Measurements from ENCODE around the gene PAK5. TPM values are rescaled to one million over a fixed set of nuclear protein-coding genes. Genes with fewer than 3 reads are reported as not detected.

PAK5 gene
- total and polyA plus RNA-seq, 7 experiments from 2014 or later: not detected

- H3K27me3 Mint-ChIP-seq: peaks cover 59 to 74% (median 71%) of the 10 kb centered on the region in 5 donors
- CTCF ChIA-PET: no interaction called here
These were observed 321.3 kb downstream of the PAK5 start for GRCh38 chr20:9517297-9518162.

GRCh38 chr20:9516234-9516871 is 322.5 kb downstream of the PAK5 start:
- H3K27ac ChIP-seq (ENCODE audit: low read depth, low read length): no peak overlapping the region
- Mint-ChIP-seq H3K27ac (no peak overlapping the region), H3K4me1 (peaks cover 0 to 6% (median 0%) of the 10 kb centered on the region in 7 donors), H3K27me3 (peaks cover 68 to 81% (median 71%) of the 10 kb centered on the region in 5 donors), H3K36me3 (no peaks in the 10 kb centered on the region), H3K4me3 (no peak overlapping the region), H3K9me3 (peaks cover 0 to 14% (median 1%) of the 10 kb centered on the region in 11 donors)
- ChIA-PET CTCF (no interaction called here), POLR2A (no interaction called here)
- ATAC-seq (no peak), DNase-seq (no peak)
- H3K4me1 ChIP-seq (ENCODE audit: control insufficient read depth in 2 of 2, insufficient read depth in 2 of 2, low read length in 2 of 2): no peaks in the 10 kb centered on the region
- no peaks in the 10 kb centered on the region for H3K27me3 ChIP-seq (ENCODE audit: control insufficient read depth in 2 of 2, insufficient read depth in 2 of 2, low read length in 2 of 2)
- H3K9me3 ChIP-seq (ENCODE audit: control insufficient read depth in 2 of 3, low read length in 3 of 3): no peaks in the 10 kb centered on the region
- H3K36me3 ChIP-seq (ENCODE audit: control insufficient read depth in 2 of 3, insufficient read depth in 3 of 3, low read length in 3 of 3): no peaks in the 10 kb centered on the region
- intact Hi-C loops (cut with micrococcal nuclease): no loop called here
- H3K4me3 ChIP-seq (ENCODE audit: low read length): no peak overlapping the region

More at GRCh38 chr20:9517297-9518162, 321.3 kb downstream of the PAK5 start:
- H3K4me1 ChIP-seq (ENCODE audit: control insufficient read depth in 2 of 2, insufficient read depth in 2 of 2, low read length in 2 of 2): no peaks in the 10 kb centered on the region
- no peak overlapping the region for H3K27ac ChIP-seq (ENCODE audit: low read depth, low read length)
- H3K27me3 ChIP-seq (ENCODE audit: control insufficient read depth in 2 of 2, insufficient read depth in 2 of 2, low read length in 2 of 2): no peaks in the 10 kb centered on the region
- H3K4me3 ChIP-seq (ENCODE audit: low read length): no peak overlapping the region
- peaks cover 0 to 15% (median 1%) of the 10 kb centered on the region in 11 donors for H3K9me3 Mint-ChIP-seq
- H3K36me3 ChIP-seq (ENCODE audit: control insufficient read depth in 2 of 3, insufficient read depth in 3 of 3, low read length in 3 of 3): no peaks in the 10 kb centered on the region
- H3K4me1 Mint-ChIP-seq: peaks cover 0 to 6% (median 0%) of the 10 kb centered on the region in 7 donors
- no peak overlapping the region for H3K4me3 Mint-ChIP-seq
- no peak for ATAC-seq
- no peak overlapping the region for H3K27ac Mint-ChIP-seq
- no peaks in the 10 kb centered on the region for H3K9me3 ChIP-seq (ENCODE audit: control insufficient read depth in 2 of 3, low read length in 3 of 3)
- intact Hi-C loops (cut with micrococcal nuclease): no loop called here
- no peak for DNase-seq
- POLR2A ChIA-PET: no interaction called here
- H3K36me3 Mint-ChIP-seq: no peaks in the 10 kb centered on the region

GRCh38 chr20:9515741-9516233 is 323.1 kb downstream of the PAK5 start:
- Histone ChIP-seq H3K4me1 (ENCODE audit: control insufficient read depth in 2 of 2, insufficient read depth in 2 of 2, low read length in 2 of 2) (no peaks in the 10 kb centered on the region), H3K27me3 (ENCODE audit: control insufficient read depth in 2 of 2, insufficient read depth in 2 of 2, low read length in 2 of 2) (no peaks in the 10 kb centered on the region), H3K36me3 (ENCODE audit: control insufficient read depth in 2 of 3, insufficient read depth in 3 of 3, low read length in 3 of 3) (no peaks in the 10 kb centered on the region), H3K9me3 (ENCODE audit: control insufficient read depth in 2 of 3, low read length in 3 of 3) (no peaks in the 10 kb centered on the region), H3K4me3 (ENCODE audit: low read length) (no peak overlapping the region), H3K27ac (ENCODE audit: low read depth, low read length) (no peak overlapping the region)
- no peak overlapping the region for H3K27ac Mint-ChIP-seq
- POLR2A ChIA-PET: no interaction called here
- H3K4me3 Mint-ChIP-seq: no peak overlapping the region
- DNase-seq (no peak), ATAC-seq (no peak)
- CTCF ChIA-PET: no interaction called here
- peaks cover 0 to 11% (median 1%) of the 10 kb centered on the region in 11 donors for H3K9me3 Mint-ChIP-seq
- intact Hi-C loops (cut with micrococcal nuclease): no loop called here
- H3K36me3 Mint-ChIP-seq: no peaks in the 10 kb centered on the region
- H3K27me3 Mint-ChIP-seq: peaks cover 68 to 79% (median 72%) of the 10 kb centered on the region in 5 donors
- H3K4me1 Mint-ChIP-seq: peaks cover 0 to 6% (median 0%) of the 10 kb centered on the region in 7 donors

GRCh38 chr20:9515214-9515585 is 323.7 kb downstream of the PAK5 start:
- Histone ChIP-seq H3K4me3 (ENCODE audit: low read length) (no peak overlapping the region), H3K36me3 (ENCODE audit: control insufficient read depth in 2 of 3, insufficient read depth in 3 of 3, low read length in 3 of 3) (no peaks in the 10 kb centered on the region), H3K27me3 (ENCODE audit: control insufficient read depth in 2 of 2, insufficient read depth in 2 of 2, low read length in 2 of 2) (no peaks in the 10 kb centered on the region), H3K4me1 (ENCODE audit: control insufficient read depth in 2 of 2, insufficient read depth in 2 of 2, low read length in 2 of 2) (no peaks in the 10 kb centered on the region), H3K27ac (ENCODE audit: low read depth, low read length) (no peak overlapping the region), H3K9me3 (ENCODE audit: control insufficient read depth in 2 of 3, low read length in 3 of 3) (no peaks in the 10 kb centered on the region)
- ATAC-seq (no peak), DNase-seq (no peak)
- Mint-ChIP-seq H3K36me3 (no peaks in the 10 kb centered on the region), H3K4me3 (no peak overlapping the region), H3K27me3 (peaks cover 62 to 78% (median 76%) of the 10 kb centered on the region in 5 donors), H3K9me3 (peaks cover 0 to 10% (median 1%) of the 10 kb centered on the region in 11 donors), H3K27ac (no peak overlapping the region), H3K4me1 (peaks cover 0 to 6% (median 0%) of the 10 kb centered on the region in 7 donors)
- intact Hi-C loops (cut with micrococcal nuclease): no loop called here
- ChIA-PET CTCF (no interaction called here), POLR2A (no interaction called here)

- Mint-ChIP-seq H3K27ac (no peak within 1 kb of the TSS), H3K4me1 (peaks cover 0 to 6% (median 0%) of the 10 kb centered on the region in 7 donors), H3K27me3 (peaks cover 57 to 83% (median 71%) of the 10 kb centered on the region in 5 donors), H3K36me3 (no peaks in the 10 kb centered on the region), H3K9me3 (peaks cover 0 to 10% (median 0%) of the 10 kb centered on the region in 11 donors), H3K4me3 (no peak within 1 kb of the TSS)
- no peak within 1 kb of the TSS for H3K27ac ChIP-seq (ENCODE audit: low read depth, low read length)
- CTCF ChIA-PET: no interaction called here
- no peak for ATAC-seq
- H3K4me1 ChIP-seq (ENCODE audit: control insufficient read depth in 2 of 2, insufficient read depth in 2 of 2, low read length in 2 of 2): no peaks in the 10 kb centered on the region
- intact Hi-C loops (cut with micrococcal nuclease): no loop called here
- DNase-seq: no peak
- H3K36me3 ChIP-seq (ENCODE audit: control insufficient read depth in 2 of 3, insufficient read depth in 3 of 3, low read length in 3 of 3): no peaks in the 10 kb centered on the region
- POLR2A ChIA-PET: no interaction called here
- no peak within 1 kb of the TSS for H3K4me3 ChIP-seq (ENCODE audit: low read length)
- H3K27me3 ChIP-seq (ENCODE audit: control insufficient read depth in 2 of 2, insufficient read depth in 2 of 2, low read length in 2 of 2): no peaks in the 10 kb centered on the region
- no peaks in the 10 kb centered on the region for H3K9me3 ChIP-seq (ENCODE audit: control insufficient read depth in 2 of 3, low read length in 3 of 3)
These were observed 324.2 kb downstream of the PAK5 start, which contains the start of gene LAMP5 for GRCh38 chr20:9514461-9515213. LAMP5 (plus strand) TSS chr20:9514590; CDS start chr20:9514853, 263 bp downstream.

- no peaks in the 10 kb centered on the region for H3K4me1 ChIP-seq (ENCODE audit: control insufficient read depth in 2 of 2, insufficient read depth in 2 of 2, low read length in 2 of 2)
- no peaks in the 10 kb centered on the region for H3K36me3 ChIP-seq (ENCODE audit: control insufficient read depth in 2 of 3, insufficient read depth in 3 of 3, low read length in 3 of 3)
- H3K36me3 Mint-ChIP-seq: no peaks in the 10 kb centered on the region
- peaks cover 61 to 88% (median 76%) of the 10 kb centered on the region in 5 donors for H3K27me3 Mint-ChIP-seq
- H3K4me3 Mint-ChIP-seq: no peak overlapping the region
- no peaks in the 10 kb centered on the region for H3K9me3 ChIP-seq (ENCODE audit: control insufficient read depth in 2 of 3, low read length in 3 of 3)
- intact Hi-C loops (cut with micrococcal nuclease): no loop called here
- no peak overlapping the region for H3K4me3 ChIP-seq (ENCODE audit: low read length)
- ChIA-PET CTCF (no interaction called here), POLR2A (no interaction called here)
- H3K27ac ChIP-seq (ENCODE audit: low read depth, low read length): no peak overlapping the region
- ATAC-seq (no peak), DNase-seq (no peak)
- H3K27ac Mint-ChIP-seq: no peak overlapping the region
- H3K4me1 Mint-ChIP-seq: peaks cover 0 to 6% (median 0%) of the 10 kb centered on the region in 7 donors
- H3K9me3 Mint-ChIP-seq: peaks cover 0 to 10% (median 1%) of the 10 kb centered on the region in 11 donors
- H3K27me3 ChIP-seq (ENCODE audit: control insufficient read depth in 2 of 2, insufficient read depth in 2 of 2, low read length in 2 of 2): no peaks in the 10 kb centered on the region
These were observed 324.8 kb downstream of the PAK5 start for GRCh38 chr20:9514072-9514460.
